ENCODE measurements around the gene C14orf180. TPM values are rescaled to one million over a fixed set of nuclear protein-coding genes. Genes with fewer than 3 reads are reported as not detected.

The C14orf180 gene
- total RNA-seq, 3 donors from 2014 or later: 0.19 to 0.61 (median 0.54) TPM

- no peaks in the 10 kb centered on the region for H3K9me3 ChIP-seq
- intact Hi-C loops (cut with DNase I, micrococcal nuclease): no loop called here
These were observed 13.2 kb downstream of the C14orf180 start for GRCh38 chr14:104592785-104593184.

DNA sequence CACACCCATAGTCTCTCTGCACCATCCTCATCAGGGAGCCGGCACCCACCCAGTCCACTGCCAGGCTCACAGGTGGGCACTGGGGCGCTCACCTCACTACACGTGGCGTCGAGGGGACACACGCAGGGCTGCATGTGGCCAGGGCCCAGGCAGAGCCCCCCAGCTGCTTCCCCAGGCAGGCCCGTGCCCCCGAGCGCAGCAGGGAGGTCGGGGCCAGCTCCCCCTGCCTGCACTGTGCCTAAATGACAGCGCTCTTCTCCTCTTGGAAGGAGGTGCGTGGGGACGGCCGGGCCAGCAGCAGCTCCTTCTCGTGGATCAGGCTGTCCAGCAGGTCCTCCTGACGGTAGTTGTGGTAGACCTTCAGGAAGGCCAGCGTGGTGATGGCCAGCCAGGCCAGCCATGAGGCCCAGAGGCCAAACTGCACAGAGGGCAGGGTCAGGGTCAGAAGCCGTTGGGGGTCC, 13.7 kb downstream of the C14orf180 start:
- Histone ChIP-seq H3K9me3 (no peaks in the 10 kb centered on the region), H3K36me3 (ENCODE audit: low read depth) (no peaks in the 10 kb centered on the region), H3K4me1 (ENCODE audit: low read depth) (no peaks in the 10 kb centered on the region), H3K4me3 (no peak overlapping the region)
- no peak for TF ChIP-seq CTCF (IDR thresholded peaks at IDR 0.05)
- ATAC-seq (no peak), DNase-seq (peak in 2 of 3 donors; percentile 5 to 31)
- intact Hi-C loops (cut with DNase I, micrococcal nuclease): no loop called here

More at GRCh38 chr14:104592785-104593184, 13.2 kb downstream of the C14orf180 start:
- no peak for ATAC-seq
- no peak overlapping the region for H3K4me3 ChIP-seq
- no peak for TF ChIP-seq CTCF (IDR thresholded peaks at IDR 0.05)
- H3K4me1 ChIP-seq (ENCODE audit: low read depth): no peaks in the 10 kb centered on the region
- H3K36me3 ChIP-seq (ENCODE audit: low read depth): no peaks in the 10 kb centered on the region
- DNase-seq: peak in 2 of 3 donors; percentile 11

DNA sequence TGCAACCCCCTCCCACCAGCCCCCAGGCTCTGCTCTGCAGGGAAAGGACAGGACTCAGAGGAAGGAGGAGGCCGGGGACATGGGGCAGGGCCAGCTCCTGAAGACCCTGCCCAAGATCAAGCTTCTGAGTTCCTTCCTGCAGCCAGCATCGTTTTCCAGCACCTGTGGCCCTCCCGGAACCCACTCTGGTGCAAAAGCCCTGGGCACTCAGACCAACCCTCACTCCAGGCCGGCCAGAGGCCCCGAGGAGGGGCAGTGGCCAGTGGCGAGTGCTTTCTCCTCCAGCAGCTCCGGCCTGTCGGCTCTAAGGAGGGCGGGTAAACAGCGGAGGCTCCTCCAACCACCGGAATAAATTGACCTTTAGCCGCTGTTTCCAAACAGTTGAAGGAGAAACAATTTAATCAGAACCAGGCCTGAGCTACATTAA, 14.2 kb downstream of the C14orf180 start:
- intact Hi-C loops (cut with DNase I, micrococcal nuclease): no loop called here
- TF ChIP-seq CTCF (IDR thresholded peaks at IDR 0.05): no peak
- no peak overlapping the region for H3K4me3 ChIP-seq
- no peak for ATAC-seq
- DNase-seq: peak in 1 of 3 donors; percentile 7
- no peaks in the 10 kb centered on the region for H3K36me3 ChIP-seq (ENCODE audit: low read depth)
- H3K4me1 ChIP-seq (ENCODE audit: low read depth): no peaks in the 10 kb centered on the region
- no peaks in the 10 kb centered on the region for H3K9me3 ChIP-seq

GRCh38 chr14:104594310-104595046, 14.9 kb downstream of the C14orf180 start:
- ATAC-seq: no peak
- H3K4me1 ChIP-seq (ENCODE audit: low read depth): no peaks in the 10 kb centered on the region
- DNase-seq: peak in 2 of 3 donors; percentile 12 to 19
- TF ChIP-seq CTCF (IDR thresholded peaks at IDR 0.05): no peak
- H3K4me3 ChIP-seq: no peak overlapping the region
- intact Hi-C loops (cut with DNase I, micrococcal nuclease): no loop called here
- no peaks in the 10 kb centered on the region for H3K36me3 ChIP-seq (ENCODE audit: low read depth)
- no peaks in the 10 kb centered on the region for H3K9me3 ChIP-seq

- Histone ChIP-seq H3K4me1 (ENCODE audit: low read depth) (no peaks in the 10 kb centered on the region), H3K9me3 (no peaks in the 10 kb centered on the region), H3K4me3 (no peak overlapping the region), H3K36me3 (ENCODE audit: low read depth) (no peaks in the 10 kb centered on the region)
- TF ChIP-seq CTCF (IDR thresholded peaks at IDR 0.05): no peak
- ATAC-seq (no peak), DNase-seq (peak in 2 of 3 donors; percentile 11 to 31)
- intact Hi-C loops (cut with DNase I, micrococcal nuclease): no loop called here
These were observed 15.6 kb downstream of the C14orf180 start for GRCh38 chr14:104595116-104595675.

Measured in mucosa of descending colon (tissue), 3 donors.